Activated B cell treated with CpG ODN at 0.5 μM for 24 hours (primary cell): ENCODE measurements around the gene ISG20L2. TPM values are rescaled to one million over a fixed set of nuclear protein-coding genes. Genes with fewer than 3 reads are reported as not detected.

Experiments used
- ATAC-seq: fragments of 200-7000 bp; cut with Tn5 transposase; one replicate; pipeline ENCODE4 v1.10.0; 2021; ENCODE audit warnings: low read depth, mild to moderate bottlenecking, moderate library complexity
- CTCF ChIA-PET: fragments of 350-600 bp; sonication (Branson Sonifier 250); formaldehyde crosslinking; loops from one replicate; lab custom pipeline; 2021; ENCODE audit warnings: antibody characterized with exemption; lab: Charles Lee
- POLR2A ChIA-PET: fragments of 350-600 bp; sonication (Branson Sonifier 250); formaldehyde crosslinking; loops from one replicate; lab custom pipeline; 2021; ENCODE audit warnings: antibody characterized with exemption; lab: Charles Lee
- DNase-seq: peaks from one replicate; pipeline ENCODE4 v3.0.0; 2022
- H3K27ac Mint-ChIP-seq: one replicate; pipeline ENCODE4 v1.8.0; 2020; ENCODE audit warnings: mixed read lengths
- H3K27me3 Mint-ChIP-seq: one replicate; pipeline ENCODE4 v1.8.0; 2021; ENCODE audit warnings: mixed read lengths
- H3K36me3 Mint-ChIP-seq: one replicate; pipeline ENCODE4 v1.8.0; 2021; ENCODE audit warnings: low read depth, mixed read lengths
- H3K4me1 Mint-ChIP-seq: one replicate; pipeline ENCODE4 v1.8.0; 2021; ENCODE audit warnings: mixed read lengths
- H3K4me3 Mint-ChIP-seq: one replicate; pipeline ENCODE4 v1.8.0; 2020; ENCODE audit warnings: mild to moderate bottlenecking, mixed read lengths
- H3K9me3 Mint-ChIP-seq: one replicate; pipeline ENCODE4 v1.8.0; 2020; ENCODE audit warnings: mixed read lengths
- CTCF ChIP-seq: fragments of 200-600 bp; IDR thresholded peaks from one replicate; pipeline ENCODE4 v1.8.0; 2022; ENCODE audit warnings: antibody characterized with exemption, mild to moderate bottlenecking
- intact Hi-C: fragments of 100-400 bp; cut with micrococcal nuclease; formaldehyde crosslinking; loops from one replicate; pipeline ENCODE4 v1.15.1; 2024
- total RNA-seq: library from RNA; stranded (reverse); gene quantifications from 2 replicates; pipeline ENCODE4 v1.2.3, GENCODE V29; 2022

ISG20L2 gene
- total RNA-seq, 1 donor from 2014 or later, result 53.0 TPM

- Mint-ChIP-seq H3K4me3 (peak overlapping the region; percentile 90), H3K27me3 (no peaks in the 10 kb centered on the region), H3K27ac (peak overlapping the region; percentile 91), H3K9me3 (no peaks in the 10 kb centered on the region), H3K4me1 (peaks cover 52% of the 10 kb centered on the region), H3K36me3 (peaks cover 39% of the 10 kb centered on the region)
- peak; percentile 50 for DNase-seq
- TF ChIP-seq CTCF, result no peak
- intact Hi-C loops, result no loop called here
- ChIA-PET CTCF (interaction anchor here (1.0 kb wide), 1 partner anchor 113 kb away, joined by 3 read pairs; the partner anchor contains the start of gene NTRK1), POLR2A (interaction anchor here (0.6 to 3.1 kb wide), 6 partner anchors 16 to 27 kb away, joined by 4 to 19 read pairs (median 5); partner anchors contain the start of genes ISG20L2, METTL25B and PRCC)
- ATAC-seq, result peak; percentile 33
These were observed 18.4 kb upstream of the ISG20L2 start for GRCh38 chr1:156746728-156747631.

- no peak for TF ChIP-seq CTCF
- Mint-ChIP-seq H3K4me1 (peaks cover 58% of the 10 kb centered on the region), H3K36me3 (peaks cover 40% of the 10 kb centered on the region), H3K4me3 (peak overlapping the region; percentile 83), H3K9me3 (no peaks in the 10 kb centered on the region), H3K27ac (peak overlapping the region; percentile 91), H3K27me3 (no peaks in the 10 kb centered on the region)
- POLR2A ChIA-PET, result interaction anchor here (0.6 to 3.1 kb wide), 4 partner anchors 11 to 20 kb away, joined by 4 to 19 read pairs (median 6); partner anchors contain the start of genes ISG20L2 and METTL25B
- intact Hi-C loops, result no loop called here
- ATAC-seq (no peak), DNase-seq (no peak)
- CTCF ChIA-PET, result no interaction called here
These were observed 17.8 kb upstream of the ISG20L2 start for GRCh38 chr1:156746406-156746727.

GRCh38 chr1:156745881-156746280 is 17.3 kb upstream of the ISG20L2 start:
- Mint-ChIP-seq H3K4me1 (peaks cover 62% of the 10 kb centered on the region), H3K9me3 (no peaks in the 10 kb centered on the region), H3K4me3 (no peak overlapping the region), H3K27ac (peak overlapping the region; percentile 22), H3K36me3 (peaks cover 45% of the 10 kb centered on the region), H3K27me3 (no peaks in the 10 kb centered on the region)
- no peak for TF ChIP-seq CTCF
- intact Hi-C loops, result no loop called here
- no peak for DNase-seq
- POLR2A ChIA-PET, result interaction anchor here (0.6 to 3.1 kb wide), 4 partner anchors 10 to 20 kb away, joined by 4 to 19 read pairs (median 6); partner anchors contain the start of genes ISG20L2 and METTL25B
- CTCF ChIA-PET, result no interaction called here
- ATAC-seq, result no peak

GRCh38 chr1:156744786-156745419 is 16.3 kb upstream of the ISG20L2 start:
- DNase-seq, result no peak
- ATAC-seq, result no peak
- peaks cover 64% of the 10 kb centered on the region for H3K4me1 Mint-ChIP-seq
- ChIA-PET POLR2A (interaction anchor here (0.5 to 5.0 kb wide), 4 partner anchors 16 to 1627 kb away, joined by 4 to 153 read pairs (median 5); partner anchors contain the start of genes ISG20L2 and METTL25B), CTCF (interaction anchor here (1.6 kb wide), 1 partner anchor 18 kb away, joined by 3 read pairs; no protein-coding TSS in a partner anchor)
- TF ChIP-seq CTCF, result no peak
- no peaks in the 10 kb centered on the region for H3K9me3 Mint-ChIP-seq
- no peak overlapping the region for H3K27ac Mint-ChIP-seq
- no peaks in the 10 kb centered on the region for H3K27me3 Mint-ChIP-seq
- H3K36me3 Mint-ChIP-seq, result peaks cover 48% of the 10 kb centered on the region
- no peak overlapping the region for H3K4me3 Mint-ChIP-seq
- intact Hi-C loops, result no loop called here
